Neural cell (in vitro differentiated cells): ENCODE results near the gene ADGRG7.

Source experiments
- EP300 ChIP-seq: fragments of 450-650 bp; conservative IDR thresholded peaks from 2 replicates; pipeline ENCODE4 v1.6.1; 2014; ENCODE audit warnings: antibody characterized with exemption, mild to moderate bottlenecking, moderate library complexity; ENCODE audit not compliant: poor library complexity, severe bottlenecking
- EZH2 ChIP-seq: fragments of 200-600, 300-800 bp; shearing (Covaris generic), sonication (generic); IDR thresholded peaks from 2 replicates; pipeline ENCODE4 v1.6.1; 2014; ENCODE audit warnings: antibody characterized with exemption, low read length, borderline replicate concordance, mild to moderate bottlenecking; ENCODE audit not compliant: insufficient read depth, poor library complexity, severe bottlenecking
- MXI1 ChIP-seq: fragments of 450-650 bp; conservative IDR thresholded peaks from 2 replicates; pipeline ENCODE4 v1.6.1; 2014; ENCODE audit warnings: antibody characterized with exemption, mild to moderate bottlenecking; ENCODE audit not compliant: poor library complexity, severe bottlenecking
- POLR2AphosphoS5 ChIP-seq: IDR thresholded peaks from 2 replicates; pipeline ENCODE4 v1.6.1; 2012
- RAD21 ChIP-seq: fragments of 450-650 bp; conservative IDR thresholded peaks from 2 replicates; pipeline ENCODE4 v1.6.1; 2014; ENCODE audit warnings: antibody characterized with exemption, mild to moderate bottlenecking, moderate library complexity
- TAF1 ChIP-seq: IDR thresholded peaks from 2 replicates; pipeline ENCODE4 v1.6.1; 2012; ENCODE audit warnings: low read depth
- TF ChIP-seq, protein P1 (sequence below): fragments of 450-650 bp; IDR thresholded peaks from 2 replicates; pipeline ENCODE4 v1.5.1; 2014; ENCODE audit warnings: antibody characterized with exemption, mild to moderate bottlenecking, moderate library complexity; ENCODE audit not compliant: poor library complexity, severe bottlenecking
- TF ChIP-seq, protein P2 (sequence below): IDR thresholded peaks from 2 replicates; pipeline ENCODE4 v1.6.1; 2012; ENCODE audit warnings: borderline replicate concordance

DNA sequence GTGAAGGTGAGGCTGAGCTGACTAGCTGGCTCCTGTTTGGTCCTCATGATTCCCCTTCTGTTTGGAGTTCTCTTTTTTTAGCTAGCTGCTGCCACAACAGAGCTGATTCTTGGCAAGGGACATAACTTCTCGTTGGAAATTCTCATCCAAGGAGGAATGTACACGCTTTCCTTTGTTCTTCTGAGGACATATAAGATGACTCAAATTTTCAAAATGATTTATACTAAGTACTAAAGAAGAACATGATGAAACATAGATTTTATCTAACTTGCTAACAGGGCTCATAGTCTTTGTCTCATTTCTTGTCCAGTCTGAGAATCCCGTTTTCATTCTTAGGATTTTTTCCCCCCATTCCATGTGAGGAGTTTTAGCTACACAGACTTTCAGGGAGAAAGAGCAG, 97.0 kb downstream of the ADGRG7 start:
- TF ChIP-seq, protein P1, sequence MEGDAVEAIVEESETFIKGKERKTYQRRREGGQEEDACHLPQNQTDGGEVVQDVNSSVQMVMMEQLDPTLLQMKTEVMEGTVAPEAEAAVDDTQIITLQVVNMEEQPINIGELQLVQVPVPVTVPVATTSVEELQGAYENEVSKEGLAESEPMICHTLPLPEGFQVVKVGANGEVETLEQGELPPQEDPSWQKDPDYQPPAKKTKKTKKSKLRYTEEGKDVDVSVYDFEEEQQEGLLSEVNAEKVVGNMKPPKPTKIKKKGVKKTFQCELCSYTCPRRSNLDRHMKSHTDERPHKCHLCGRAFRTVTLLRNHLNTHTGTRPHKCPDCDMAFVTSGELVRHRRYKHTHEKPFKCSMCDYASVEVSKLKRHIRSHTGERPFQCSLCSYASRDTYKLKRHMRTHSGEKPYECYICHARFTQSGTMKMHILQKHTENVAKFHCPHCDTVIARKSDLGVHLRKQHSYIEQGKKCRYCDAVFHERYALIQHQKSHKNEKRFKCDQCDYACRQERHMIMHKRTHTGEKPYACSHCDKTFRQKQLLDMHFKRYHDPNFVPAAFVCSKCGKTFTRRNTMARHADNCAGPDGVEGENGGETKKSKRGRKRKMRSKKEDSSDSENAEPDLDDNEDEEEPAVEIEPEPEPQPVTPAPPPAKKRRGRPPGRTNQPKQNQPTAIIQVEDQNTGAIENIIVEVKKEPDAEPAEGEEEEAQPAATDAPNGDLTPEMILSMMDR: no peak
- TF ChIP-seq RAD21 (no peak), EP300 (no peak), EZH2 (no peak), TAF1 (no peak), POLR2AphosphoS5 (no peak), MXI1 (no peak)
- TF ChIP-seq, protein P2, sequence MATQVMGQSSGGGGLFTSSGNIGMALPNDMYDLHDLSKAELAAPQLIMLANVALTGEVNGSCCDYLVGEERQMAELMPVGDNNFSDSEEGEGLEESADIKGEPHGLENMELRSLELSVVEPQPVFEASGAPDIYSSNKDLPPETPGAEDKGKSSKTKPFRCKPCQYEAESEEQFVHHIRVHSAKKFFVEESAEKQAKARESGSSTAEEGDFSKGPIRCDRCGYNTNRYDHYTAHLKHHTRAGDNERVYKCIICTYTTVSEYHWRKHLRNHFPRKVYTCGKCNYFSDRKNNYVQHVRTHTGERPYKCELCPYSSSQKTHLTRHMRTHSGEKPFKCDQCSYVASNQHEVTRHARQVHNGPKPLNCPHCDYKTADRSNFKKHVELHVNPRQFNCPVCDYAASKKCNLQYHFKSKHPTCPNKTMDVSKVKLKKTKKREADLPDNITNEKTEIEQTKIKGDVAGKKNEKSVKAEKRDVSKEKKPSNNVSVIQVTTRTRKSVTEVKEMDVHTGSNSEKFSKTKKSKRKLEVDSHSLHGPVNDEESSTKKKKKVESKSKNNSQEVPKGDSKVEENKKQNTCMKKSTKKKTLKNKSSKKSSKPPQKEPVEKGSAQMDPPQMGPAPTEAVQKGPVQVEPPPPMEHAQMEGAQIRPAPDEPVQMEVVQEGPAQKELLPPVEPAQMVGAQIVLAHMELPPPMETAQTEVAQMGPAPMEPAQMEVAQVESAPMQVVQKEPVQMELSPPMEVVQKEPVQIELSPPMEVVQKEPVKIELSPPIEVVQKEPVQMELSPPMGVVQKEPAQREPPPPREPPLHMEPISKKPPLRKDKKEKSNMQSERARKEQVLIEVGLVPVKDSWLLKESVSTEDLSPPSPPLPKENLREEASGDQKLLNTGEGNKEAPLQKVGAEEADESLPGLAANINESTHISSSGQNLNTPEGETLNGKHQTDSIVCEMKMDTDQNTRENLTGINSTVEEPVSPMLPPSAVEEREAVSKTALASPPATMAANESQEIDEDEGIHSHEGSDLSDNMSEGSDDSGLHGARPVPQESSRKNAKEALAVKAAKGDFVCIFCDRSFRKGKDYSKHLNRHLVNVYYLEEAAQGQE: no peak
